ENCODE results near the gene ZNF425. TPM values are rescaled to one million over a fixed set of nuclear protein-coding genes. Genes with fewer than 3 reads are reported as not detected.
"Not testable (repeated sequence)": the region's sequence is repeated elsewhere in the genome, so short reads cannot be mapped to it uniquely, and the experiment has no call there.

Gene ZNF425
- total RNA-seq, 1 donor from 2014 or later = not detected

- Histone ChIP-seq H3K36me3 (peaks cover 28 to 30% of the 10 kb centered on the region in 2 donors), H3K4me1 (no peaks in the 10 kb centered on the region), H3K27ac (no peak overlapping the region), H3K27me3 (no peaks in the 10 kb centered on the region), H3K9me3 (no peaks in the 10 kb centered on the region), H3K4me3 (no peak overlapping the region)
- no peak for DNase-seq (ENCODE audit: low spot score in 2 of 2)
- intact Hi-C loops (cut with DNase I) = no loop called here
- TF ChIP-seq CTCF (IDR thresholded peaks at IDR 0.05) = no peak
Measured at GRCh38 chr7:149071182-149071635, 54.9 kb downstream of the ZNF425 start.

GRCh38 chr7:149070372-149071125 is 55.6 kb downstream of the ZNF425 start:
- H3K4me3 ChIP-seq = no peak overlapping the region
- peaks cover 28 to 30% of the 10 kb centered on the region in 2 donors for H3K36me3 ChIP-seq

GRCh38 chr7:149067869-149068268 is 58.3 kb downstream of the ZNF425 start:
- Histone ChIP-seq H3K4me1 (no peaks in the 10 kb centered on the region), H3K27ac (no peak overlapping the region), H3K36me3 (peaks cover 24 to 29% of the 10 kb centered on the region in 2 donors), H3K27me3 (no peaks in the 10 kb centered on the region), H3K9me3 (no peaks in the 10 kb centered on the region), H3K4me3 (no peak overlapping the region)
- intact Hi-C loops (cut with DNase I) = loop anchor here (10.0 kb wide), 1 partner anchor 183 kb away; the partner anchor contains the start of gene EZH2
- no peak for DNase-seq (ENCODE audit: low spot score in 2 of 2)
- no peak for TF ChIP-seq CTCF (IDR thresholded peaks at IDR 0.05)

More at GRCh38 chr7:149070372-149071125, 55.6 kb downstream of the ZNF425 start:
- Histone ChIP-seq H3K9me3 (no peaks in the 10 kb centered on the region), H3K4me1 (no peaks in the 10 kb centered on the region), H3K27ac (no peak overlapping the region), H3K27me3 (no peaks in the 10 kb centered on the region)
- DNase-seq (ENCODE audit: low spot score in 2 of 2) = no peak
- TF ChIP-seq CTCF (IDR thresholded peaks at IDR 0.05) = no peak
- intact Hi-C loops (cut with DNase I) = no loop called here

GRCh38 chr7:149063476-149063875 is 62.6 kb downstream of the ZNF425 start:
- no peaks in the 10 kb centered on the region for H3K36me3 ChIP-seq
- no peak overlapping the region for H3K27ac ChIP-seq
- TF ChIP-seq CTCF (IDR thresholded peaks at IDR 0.05) = no peak
- H3K27me3 ChIP-seq = no peaks in the 10 kb centered on the region
- intact Hi-C loops (cut with DNase I) = loop anchor here (10.0 kb wide), 1 partner anchor 179 kb away; the partner anchor contains the start of gene EZH2
- DNase-seq (ENCODE audit: low spot score in 2 of 2) = no peak
- H3K4me1 ChIP-seq = no peaks in the 10 kb centered on the region
- no peaks in the 10 kb centered on the region for H3K9me3 ChIP-seq
- H3K4me3 ChIP-seq = no peak overlapping the region

GRCh38 chr7:149062217-149062899 is 63.8 kb downstream of the ZNF425 start:
- intact Hi-C loops (cut with DNase I) = loop anchor here (10.0 kb wide), 1 partner anchor 178 kb away; the partner anchor contains the start of gene EZH2
- H3K4me1 ChIP-seq; H3K4me3 ChIP-seq; DNase-seq (ENCODE audit: low spot score in 2 of 2); H3K27ac ChIP-seq; H3K27me3 ChIP-seq; H3K9me3 ChIP-seq; H3K36me3 ChIP-seq: not testable (repeated sequence)

GRCh38 chr7:149060156-149060555 is 66.0 kb downstream of the ZNF425 start:
- H3K27ac ChIP-seq = no peak overlapping the region
- no peaks in the 10 kb centered on the region for H3K36me3 ChIP-seq
- no peak overlapping the region for H3K4me3 ChIP-seq
- H3K4me1 ChIP-seq = no peaks in the 10 kb centered on the region
- H3K9me3 ChIP-seq = no peaks in the 10 kb centered on the region
- no peak for TF ChIP-seq CTCF (IDR thresholded peaks at IDR 0.05)
- intact Hi-C loops (cut with DNase I) = loop anchor here (10.0 kb wide), 1 partner anchor 175 kb away; the partner anchor contains the start of gene EZH2
- H3K27me3 ChIP-seq = no peaks in the 10 kb centered on the region
- DNase-seq (ENCODE audit: low spot score in 2 of 2) = no peak

All from ascending aorta (tissue), 2 donors.